Naive thymus-derived CD8-positive, alpha-beta T cell (primary cell): Measurements from ENCODE around the gene NIPAL4. TPM values are rescaled to one million over a fixed set of nuclear protein-coding genes. Genes with fewer than 3 reads are reported as not detected.

Experiments
- ATAC-seq, 2 donors: fragments of 150-1000 bp; cut with Tn5 transposase in 1 of 2; sonication (Bioruptor Pico), chemical (Tn5 transposase) in 1 of 2; 1 replicate in 1 of 2; 2 replicates in 1 of 2; pipeline ENCODE4 v1.10.0; 2021; ENCODE audit warnings: mild to moderate bottlenecking in 2 of 2, moderate library complexity in 2 of 2
- POLR2A ChIA-PET: fragments of 350-600 bp; sonication (Branson Sonifier 250); formaldehyde crosslinking; loops from one replicate; lab custom pipeline; 2021; ENCODE audit warnings: antibody characterized with exemption; lab: Charles Lee
- DNase-seq, 10 donors: peaks; one replicate each; pipeline versions ENCODE4 v3.0.0 to v3.0.0-alpha.2; 2020 to 2022
- H3K27ac Mint-ChIP-seq, 10 donors: one replicate each; pipeline ENCODE4 v1.8.0; 2020 to 2022; ENCODE audit warnings: mild to moderate bottlenecking in 10 of 10, mixed read lengths in 10 of 10, moderate library complexity in 4 of 10, inconsistent platforms in 1 of 10
- H3K27me3 Mint-ChIP-seq, 5 donors: one replicate each; pipeline ENCODE4 v1.8.0; 2021 to 2022; ENCODE audit warnings: mixed read lengths in 5 of 5
- H3K36me3 Mint-ChIP-seq, 3 donors: one replicate each; pipeline ENCODE4 v1.8.0; 2020 to 2022; ENCODE audit warnings: mixed read lengths in 3 of 3, mild to moderate bottlenecking in 2 of 3, inconsistent platforms in 1 of 3
- H3K4me1 Mint-ChIP-seq, 4 donors: one replicate each; pipeline ENCODE4 v1.8.0; 2021 to 2022; ENCODE audit warnings: mixed read lengths in 4 of 4
- H3K4me3 Mint-ChIP-seq, 10 donors: one replicate each; pipeline ENCODE4 v1.8.0; 2020 to 2022; ENCODE audit warnings: mild to moderate bottlenecking in 10 of 10, mixed read lengths in 10 of 10, moderate library complexity in 6 of 10, inconsistent platforms in 1 of 10
- H3K9me3 Mint-ChIP-seq, 9 donors: one replicate each; pipeline ENCODE4 v1.8.0; 2020 to 2022; ENCODE audit warnings: mixed read lengths in 9 of 9, mild to moderate bottlenecking in 3 of 9, inconsistent platforms in 1 of 9, moderate library complexity in 1 of 9
- polyA plus RNA-seq, 3 donors: library from polyadenylated mRNA; unstranded; fragments of 300-500 nt; fragmentation: Illumina TruSeq; gene quantifications; one replicate each; pipeline ENCODE4 v1.2.3, GENCODE V29; 2021
- total RNA-seq, 8 experiments: library from RNA in 2 of 8; stranded (reverse) in 2 of 8; gene quantifications; one replicate each; pipeline ENCODE4 v1.2.3 and lab custom pipeline; 2021 to 2026

NIPAL4 gene
- total and polyA plus RNA-seq, 5 experiments from 2014 or later = 0.11 to 0.26 TPM; not detected in 3

DNA sequence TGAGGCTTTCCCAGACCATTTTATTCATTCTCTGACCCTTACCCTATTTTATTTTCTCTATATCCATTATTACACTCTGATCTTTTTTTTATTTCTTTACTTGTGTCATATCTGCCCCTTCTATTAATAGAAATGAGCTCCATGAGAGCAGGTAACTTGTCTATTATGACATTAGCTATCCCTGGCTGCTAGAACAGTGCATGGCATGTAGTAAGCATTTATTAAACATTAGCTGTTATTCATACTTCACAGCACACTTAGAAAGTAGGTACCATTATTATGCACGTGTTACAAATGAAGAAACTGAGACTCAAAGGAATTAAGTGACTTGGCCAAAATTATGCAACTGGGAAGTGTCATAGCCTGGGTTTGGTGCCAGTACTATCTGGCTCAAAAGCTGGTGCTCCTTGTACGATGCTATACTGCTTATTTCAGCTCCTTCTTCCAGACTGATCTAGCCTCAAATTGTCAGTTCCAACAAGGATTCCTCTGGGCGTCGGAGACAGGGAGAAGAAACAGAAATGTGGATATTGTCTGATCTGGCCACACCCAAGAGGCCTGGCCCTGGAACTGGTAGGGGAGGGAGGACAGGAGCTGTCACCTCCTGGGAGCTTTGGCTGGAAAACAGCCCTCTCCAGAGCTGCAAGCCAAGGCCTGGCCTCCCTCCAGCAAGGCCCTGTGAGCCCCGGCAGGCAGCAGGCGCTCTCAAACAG is 10.8 kb upstream of the NIPAL4 start:
- DNase-seq = no peak

GRCh38 chr5:157450024-157450423 is 10.0 kb upstream of the NIPAL4 start:
- DNase-seq (no peak), ATAC-seq (no peak)
- Mint-ChIP-seq H3K27ac (no peak overlapping the region), H3K4me1 (no peaks in the 10 kb centered on the region), H3K9me3 (no peaks in the 10 kb centered on the region), H3K27me3 (peaks cover 0 to 10% (median 2%) of the 10 kb centered on the region in 5 donors), H3K4me3 (no peak overlapping the region), H3K36me3 (no peaks in the 10 kb centered on the region)
- POLR2A ChIA-PET = no interaction called here

More for the DNA sequence above, 10.8 kb upstream of the NIPAL4 start:
- ATAC-seq = no peak
- Mint-ChIP-seq H3K27me3 (peaks cover 0 to 3% (median 2%) of the 10 kb centered on the region in 5 donors), H3K36me3 (no peaks in the 10 kb centered on the region), H3K4me3 (no peak overlapping the region), H3K9me3 (no peaks in the 10 kb centered on the region), H3K4me1 (no peaks in the 10 kb centered on the region), H3K27ac (peak overlapping the region in 1 of 10 donors; percentile 73)
- POLR2A ChIA-PET = no interaction called here

DNA sequence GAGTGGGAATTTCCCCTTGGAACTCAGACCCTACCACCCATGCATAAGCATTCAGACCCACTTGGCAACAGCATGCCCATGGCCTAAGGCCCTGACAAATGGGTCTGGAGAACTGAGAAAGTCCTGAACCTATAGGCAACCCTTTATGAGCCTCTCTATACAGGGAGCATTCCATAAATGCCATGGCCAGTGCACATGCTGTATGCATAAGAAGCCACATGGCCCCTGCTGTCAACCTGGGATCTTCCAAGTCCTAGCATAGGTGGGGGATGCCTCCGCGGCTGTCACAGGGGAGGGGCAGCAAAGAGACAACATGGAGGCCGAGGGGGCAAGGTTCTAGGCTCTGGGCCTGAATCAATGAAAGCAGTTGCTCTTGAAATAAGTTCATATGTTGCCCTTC is 8.2 kb upstream of the NIPAL4 start:
- Mint-ChIP-seq H3K4me1 (no peaks in the 10 kb centered on the region), H3K9me3 (no peaks in the 10 kb centered on the region), H3K4me3 (no peak overlapping the region), H3K27me3 (peaks cover 0 to 16% (median 2%) of the 10 kb centered on the region in 5 donors), H3K36me3 (no peaks in the 10 kb centered on the region), H3K27ac (peak overlapping the region in 1 of 10 donors; percentile 9)
- POLR2A ChIA-PET = no interaction called here
- DNase-seq (no peak), ATAC-seq (no peak)

DNA sequence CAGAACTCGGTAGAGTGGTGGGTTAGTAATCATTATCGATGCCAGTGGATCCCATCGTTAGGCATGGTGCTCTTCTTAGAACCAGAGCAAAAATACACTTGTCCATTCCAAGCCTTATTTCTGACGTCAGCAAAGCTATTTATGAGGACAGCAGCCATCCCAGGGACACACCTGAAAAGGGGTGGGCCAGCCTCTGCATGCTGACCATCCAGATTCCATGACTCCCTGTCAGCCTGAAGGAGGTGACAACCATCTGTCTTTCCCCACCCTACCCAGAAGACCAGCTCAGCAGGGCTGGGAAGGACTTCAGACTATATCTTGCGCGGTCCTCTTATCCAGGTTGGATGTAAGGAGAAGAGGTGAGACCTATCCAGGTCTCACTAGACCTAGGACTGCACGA is 5.7 kb upstream of the NIPAL4 start:
- Mint-ChIP-seq H3K9me3 (no peaks in the 10 kb centered on the region), H3K27me3 (peaks cover 0 to 26% (median 2%) of the 10 kb centered on the region in 5 donors), H3K36me3 (no peaks in the 10 kb centered on the region), H3K4me1 (peaks cover 0 to 15% (median 0%) of the 10 kb centered on the region in 4 donors), H3K27ac (no peak overlapping the region), H3K4me3 (no peak overlapping the region)
- DNase-seq (no peak), ATAC-seq (no peak)
- POLR2A ChIA-PET = no interaction called here

GRCh38 chr5:157455057-157455456 is 5.0 kb upstream of the NIPAL4 start:
- ATAC-seq (no peak), DNase-seq (no peak)

DNA sequence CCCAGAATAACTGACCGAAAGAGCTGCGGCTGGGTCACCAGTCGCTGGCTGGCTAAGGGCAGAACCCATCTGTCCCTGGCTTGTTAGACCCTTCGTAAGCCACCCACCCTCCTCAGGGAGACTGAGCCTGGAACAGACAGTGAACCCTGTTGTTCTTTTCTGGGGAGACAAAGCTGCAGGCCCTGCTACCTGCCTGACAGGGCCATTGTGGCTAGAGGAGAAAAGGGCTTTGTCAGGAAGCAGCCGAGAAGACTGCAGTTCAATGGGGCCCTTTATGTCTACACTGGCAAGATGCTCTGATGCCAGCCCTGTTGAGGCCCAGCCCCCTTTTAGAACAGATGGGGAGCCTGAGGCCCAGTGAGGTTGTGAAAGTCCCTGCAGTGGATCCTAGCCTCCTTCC is 3.7 kb upstream of the NIPAL4 start:
- Mint-ChIP-seq H3K9me3 (no peaks in the 10 kb centered on the region), H3K4me1 (peaks cover 0 to 30% (median 4%) of the 10 kb centered on the region in 4 donors), H3K27me3 (peaks cover 10 to 36% (median 13%) of the 10 kb centered on the region in 5 donors), H3K27ac (no peak overlapping the region), H3K36me3 (no peaks in the 10 kb centered on the region), H3K4me3 (no peak overlapping the region)
- POLR2A ChIA-PET = no interaction called here
- ATAC-seq (no peak), DNase-seq (no peak)

More at GRCh38 chr5:157455057-157455456, 5.0 kb upstream of the NIPAL4 start:
- peaks cover 0 to 20% (median 1%) of the 10 kb centered on the region in 4 donors for H3K4me1 Mint-ChIP-seq
- H3K9me3 Mint-ChIP-seq = no peaks in the 10 kb centered on the region
- H3K27ac Mint-ChIP-seq = no peak overlapping the region
- no peak overlapping the region for H3K4me3 Mint-ChIP-seq
- peaks cover 0 to 29% (median 5%) of the 10 kb centered on the region in 5 donors for H3K27me3 Mint-ChIP-seq
- POLR2A ChIA-PET = no interaction called here
- no peaks in the 10 kb centered on the region for H3K36me3 Mint-ChIP-seq

DNA sequence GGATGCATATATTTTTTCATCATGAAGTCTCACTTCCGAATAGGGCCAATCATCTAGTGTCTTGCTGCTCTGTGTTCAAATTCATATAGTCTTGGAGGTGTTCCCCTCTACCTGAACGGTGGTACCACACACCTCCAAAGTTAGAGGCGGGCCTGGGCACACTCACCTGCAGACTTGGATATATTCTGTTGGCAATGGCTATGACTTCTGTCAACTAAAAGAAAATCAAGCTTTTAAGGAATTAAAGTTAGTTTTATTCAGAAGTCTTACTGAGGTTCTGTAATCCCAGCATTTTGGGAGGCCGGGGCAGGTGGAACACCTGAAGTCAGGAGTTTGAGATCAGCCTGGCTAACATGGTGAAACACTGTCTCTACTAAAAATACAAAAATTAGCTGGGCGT is 2.6 kb upstream of the NIPAL4 start:
- H3K9me3 Mint-ChIP-seq = no peaks in the 10 kb centered on the region
- H3K36me3 Mint-ChIP-seq = no peaks in the 10 kb centered on the region
- DNase-seq (no peak), ATAC-seq (no peak)
- H3K4me3 Mint-ChIP-seq = no peak overlapping the region
- POLR2A ChIA-PET = no interaction called here
- peaks cover 10 to 41% (median 18%) of the 10 kb centered on the region in 5 donors for H3K27me3 Mint-ChIP-seq
- H3K27ac Mint-ChIP-seq = no peak overlapping the region
- H3K4me1 Mint-ChIP-seq = peaks cover 0 to 30% (median 4%) of the 10 kb centered on the region in 4 donors

DNA sequence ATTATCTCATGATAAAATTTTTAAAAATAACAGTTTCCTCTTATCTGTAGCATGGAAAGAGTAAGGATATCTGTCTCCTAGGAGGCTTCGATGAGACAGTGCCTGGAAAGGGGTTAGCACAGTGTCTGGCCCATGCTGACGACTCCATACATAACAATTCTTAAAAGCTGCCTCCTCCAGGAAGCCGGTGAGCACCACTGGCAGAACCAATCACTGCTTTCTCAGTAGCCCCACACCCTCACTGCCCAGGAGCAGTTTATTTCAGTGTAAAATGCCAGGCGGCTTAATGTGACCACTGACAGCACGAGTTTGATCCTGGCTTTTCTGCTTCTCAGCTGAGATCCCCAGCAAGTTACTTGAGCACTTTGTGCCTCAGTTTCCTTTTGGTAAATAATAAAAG is 1.2 kb upstream of the NIPAL4 start:
- no peaks in the 10 kb centered on the region for H3K36me3 Mint-ChIP-seq
- H3K27ac Mint-ChIP-seq = no peak overlapping the region
- H3K4me3 Mint-ChIP-seq = peak overlapping the region in 3 of 10 donors; percentile 10 to 30 (median 24)
- DNase-seq (no peak), ATAC-seq (no peak)
- H3K27me3 Mint-ChIP-seq = peaks cover 13 to 47% (median 24%) of the 10 kb centered on the region in 5 donors
- POLR2A ChIA-PET = interaction anchor here (0.5 kb wide), 1 partner anchor 129 kb away, joined by 3 read pairs; no protein-coding TSS in a partner anchor
- H3K4me1 Mint-ChIP-seq = peaks cover 0 to 34% (median 4%) of the 10 kb centered on the region in 4 donors
- no peaks in the 10 kb centered on the region for H3K9me3 Mint-ChIP-seq

DNA sequence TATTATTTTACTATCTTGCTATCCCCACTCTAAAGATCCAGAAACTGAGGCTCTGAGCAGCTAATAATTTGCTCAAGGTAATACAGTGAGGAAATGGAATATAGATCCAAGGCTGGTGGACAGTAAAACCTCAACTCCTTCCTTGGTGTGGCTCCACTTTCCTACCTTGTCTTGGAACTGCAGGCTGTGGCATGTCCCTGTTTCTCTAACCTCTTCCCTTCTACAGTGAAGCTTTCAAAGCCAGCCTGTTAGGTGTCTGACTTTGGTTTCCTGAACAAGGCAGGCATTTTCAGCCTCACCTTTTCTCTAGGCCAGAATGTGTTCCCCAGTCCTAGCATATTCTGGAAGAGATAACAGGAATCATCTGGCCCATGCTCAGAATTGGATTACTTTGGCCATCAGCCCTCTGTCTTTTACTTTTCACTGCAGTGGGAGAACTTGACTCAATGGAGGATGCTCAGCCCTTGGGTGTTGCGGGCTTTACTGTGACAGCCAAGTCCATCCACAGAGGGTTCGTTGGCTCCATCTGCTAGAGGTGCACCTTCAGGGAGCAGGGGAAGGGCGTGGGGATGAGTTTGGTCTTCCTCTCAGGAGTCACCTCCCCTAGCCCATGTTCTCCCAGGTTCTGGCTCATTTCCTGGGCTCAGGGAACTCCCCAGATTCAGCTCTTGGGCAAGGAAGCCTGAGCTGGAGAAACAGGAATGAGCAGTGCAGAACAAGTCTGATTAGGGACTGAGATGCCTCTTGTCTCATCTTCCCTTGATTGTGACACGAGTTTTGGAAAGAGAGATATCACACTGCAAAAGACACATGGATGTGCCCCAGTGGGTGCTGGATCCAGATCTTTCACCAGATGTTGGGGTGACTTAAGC is 1.1 kb downstream of the NIPAL4 start:
- peak overlapping the region in 6 of 10 donors; percentile 11 to 74 (median 56) for H3K4me3 Mint-ChIP-seq
- POLR2A ChIA-PET = no interaction called here
- no peak overlapping the region for H3K27ac Mint-ChIP-seq

DNA sequence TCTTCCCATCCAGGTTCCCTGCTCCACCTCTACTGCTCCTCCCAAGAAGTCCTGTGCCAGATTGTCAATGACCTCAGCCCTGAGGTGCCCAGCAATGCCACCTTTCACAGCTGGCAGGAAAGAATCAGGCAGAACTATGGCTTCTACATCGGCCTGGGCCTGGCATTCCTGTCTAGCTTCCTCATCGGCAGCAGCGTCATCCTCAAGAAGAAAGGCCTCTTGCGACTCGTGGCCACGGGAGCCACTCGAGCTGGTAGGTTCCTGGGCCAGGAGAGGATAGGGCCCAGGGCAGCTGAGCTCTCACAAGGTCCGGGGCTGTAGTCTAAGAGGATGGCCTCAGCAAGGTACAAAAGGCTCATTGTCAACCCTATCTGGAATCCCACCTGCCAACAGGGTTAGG is 3.1 kb downstream of the NIPAL4 start:
- DNase-seq (no peak), ATAC-seq (no peak)
- Mint-ChIP-seq H3K9me3 (no peaks in the 10 kb centered on the region), H3K36me3 (no peaks in the 10 kb centered on the region), H3K27ac (no peak overlapping the region), H3K27me3 (peaks cover 17 to 55% (median 43%) of the 10 kb centered on the region in 5 donors), H3K4me1 (peaks cover 0 to 36% (median 6%) of the 10 kb centered on the region in 4 donors), H3K4me3 (no peak overlapping the region)
- POLR2A ChIA-PET = no interaction called here

More for the DNA sequence above, 1.1 kb downstream of the NIPAL4 start:
- Mint-ChIP-seq H3K27me3 (peaks cover 17 to 48% (median 38%) of the 10 kb centered on the region in 5 donors), H3K36me3 (no peaks in the 10 kb centered on the region), H3K4me1 (peaks cover 0 to 41% (median 6%) of the 10 kb centered on the region in 4 donors), H3K9me3 (no peaks in the 10 kb centered on the region)
- ATAC-seq = no peak
- DNase-seq = no peak

- ATAC-seq (no peak), DNase-seq (no peak)
- no peaks in the 10 kb centered on the region for H3K36me3 Mint-ChIP-seq
- H3K27me3 Mint-ChIP-seq = peaks cover 17 to 49% (median 43%) of the 10 kb centered on the region in 5 donors
- no peaks in the 10 kb centered on the region for H3K9me3 Mint-ChIP-seq
- POLR2A ChIA-PET = no interaction called here
- H3K4me3 Mint-ChIP-seq = no peak overlapping the region
- peaks cover 0 to 30% (median 6%) of the 10 kb centered on the region in 4 donors for H3K4me1 Mint-ChIP-seq
- H3K27ac Mint-ChIP-seq = peak overlapping the region in 1 of 10 donors; percentile 6
Measured at GRCh38 chr5:157463621-157464518, 3.9 kb downstream of the NIPAL4 start.

DNA sequence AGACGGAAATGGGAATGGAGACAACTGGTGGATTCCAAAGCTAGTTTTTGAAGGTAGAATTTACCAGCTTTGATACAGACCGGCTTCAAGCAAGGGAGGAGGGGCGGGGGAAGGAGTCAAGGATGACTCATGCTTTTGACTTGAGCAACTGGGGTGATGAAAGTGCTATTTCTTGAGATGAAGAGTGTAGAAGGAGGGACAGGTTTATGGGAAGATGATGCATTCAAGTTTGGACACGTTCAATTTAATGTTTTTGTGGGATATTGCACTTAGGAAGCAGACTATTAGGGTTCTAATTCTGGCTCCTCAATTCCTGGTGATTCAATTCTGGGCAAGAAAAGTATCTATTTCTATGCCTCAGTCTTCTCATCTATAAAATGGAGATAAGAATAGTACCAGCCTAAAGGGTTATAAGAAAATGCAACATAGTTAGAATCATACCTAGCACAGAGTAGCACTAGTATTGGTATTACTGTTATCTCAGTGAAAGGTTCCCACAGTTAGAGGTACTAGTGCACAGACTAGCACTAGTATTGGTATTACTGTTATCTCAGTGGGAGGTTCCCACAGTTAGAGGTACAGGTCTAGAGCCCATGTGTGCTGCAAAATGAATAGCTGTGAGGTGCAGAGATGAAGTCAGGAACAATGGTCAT is 4.6 kb downstream of the NIPAL4 start:
- Mint-ChIP-seq H3K4me1 (peaks cover 0 to 22% (median 4%) of the 10 kb centered on the region in 4 donors), H3K27ac (no peak overlapping the region), H3K27me3 (peaks cover 14 to 43% (median 40%) of the 10 kb centered on the region in 5 donors), H3K4me3 (no peak overlapping the region), H3K9me3 (no peaks in the 10 kb centered on the region), H3K36me3 (no peaks in the 10 kb centered on the region)
- POLR2A ChIA-PET = no interaction called here
- DNase-seq = no peak
- ATAC-seq = no peak
